Stimulated activated CD8-positive, alpha-beta memory T cell treated with anti-CD3 and anti-CD28 coated beads, Interleukin-12 subunit alpha, Interleukin-12 subunit beta, amount 100 ng/mL, for 4 hours (primary cell): Measurements from ENCODE around the gene PAPPA2.
"Not testable (repeated sequence)": the region's sequence is repeated elsewhere in the genome, so short reads cannot be mapped to it uniquely, and the experiment has no call there.

ENCODE experiments used
- DNase-seq: peaks from one replicate; pipeline ENCODE4 v3.0.0-alpha.2; 2020; ENCODE audit warnings: low read depth

The PAPPA2 gene

DNA sequence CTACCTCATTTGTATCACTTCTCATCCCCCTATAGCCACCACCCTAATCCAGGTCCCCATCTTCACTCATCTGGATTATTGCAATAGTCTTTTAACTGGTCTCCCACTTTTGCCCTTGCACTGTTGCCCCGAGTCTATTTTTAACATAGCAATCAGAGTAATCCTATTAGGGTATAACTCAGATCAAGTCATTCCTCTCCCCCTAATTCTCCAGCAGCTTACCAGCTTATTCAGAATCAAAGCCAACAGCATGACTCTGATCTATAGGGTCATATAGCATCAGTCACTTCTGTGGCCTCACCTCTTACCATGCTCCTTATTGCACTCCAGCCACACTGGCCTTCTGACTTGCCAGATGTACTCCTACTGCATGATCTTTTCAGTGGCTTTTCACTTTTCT lies 140.7 kb downstream of the PAPPA2 start:
- no peak for DNase-seq

DNA sequence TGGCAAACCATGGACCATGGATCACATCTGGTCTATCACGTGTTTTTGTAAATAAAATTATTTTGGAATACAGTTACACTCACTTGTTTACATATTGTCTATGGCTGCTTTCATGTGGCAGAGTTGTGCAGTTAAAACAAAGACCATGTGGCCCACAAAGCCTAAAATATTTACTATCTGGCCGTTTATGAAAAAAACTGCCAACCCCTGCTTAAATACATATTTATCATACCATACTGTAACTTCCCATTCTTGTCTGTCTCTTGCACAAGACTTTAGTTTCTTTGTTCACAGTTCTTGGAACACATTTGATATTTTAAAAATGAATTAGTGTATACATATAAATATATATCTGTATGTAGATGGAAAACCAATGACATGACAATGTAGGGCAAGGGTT lies 141.5 kb downstream of the PAPPA2 start:
- no peak for DNase-seq

DNA sequence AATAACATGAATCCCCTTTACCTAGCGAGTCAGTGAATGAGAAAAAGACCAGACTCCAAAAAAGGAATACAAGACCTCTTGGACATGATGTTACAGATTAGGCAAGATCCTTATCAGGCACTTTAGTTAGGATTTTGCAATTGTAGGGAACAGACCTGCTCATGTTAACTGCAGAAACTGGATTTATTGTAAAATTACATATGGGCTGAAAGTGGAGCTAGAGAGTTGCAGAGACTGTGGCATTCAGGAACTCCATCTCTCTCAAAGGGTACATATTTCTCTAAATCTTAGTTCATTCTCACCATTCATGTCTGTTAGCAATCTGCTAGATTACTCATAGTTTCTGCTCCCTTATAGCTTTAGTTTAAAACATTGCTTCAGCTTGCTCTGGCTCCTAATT lies 142.2 kb downstream of the PAPPA2 start:
- DNase-seq, result no peak

DNA sequence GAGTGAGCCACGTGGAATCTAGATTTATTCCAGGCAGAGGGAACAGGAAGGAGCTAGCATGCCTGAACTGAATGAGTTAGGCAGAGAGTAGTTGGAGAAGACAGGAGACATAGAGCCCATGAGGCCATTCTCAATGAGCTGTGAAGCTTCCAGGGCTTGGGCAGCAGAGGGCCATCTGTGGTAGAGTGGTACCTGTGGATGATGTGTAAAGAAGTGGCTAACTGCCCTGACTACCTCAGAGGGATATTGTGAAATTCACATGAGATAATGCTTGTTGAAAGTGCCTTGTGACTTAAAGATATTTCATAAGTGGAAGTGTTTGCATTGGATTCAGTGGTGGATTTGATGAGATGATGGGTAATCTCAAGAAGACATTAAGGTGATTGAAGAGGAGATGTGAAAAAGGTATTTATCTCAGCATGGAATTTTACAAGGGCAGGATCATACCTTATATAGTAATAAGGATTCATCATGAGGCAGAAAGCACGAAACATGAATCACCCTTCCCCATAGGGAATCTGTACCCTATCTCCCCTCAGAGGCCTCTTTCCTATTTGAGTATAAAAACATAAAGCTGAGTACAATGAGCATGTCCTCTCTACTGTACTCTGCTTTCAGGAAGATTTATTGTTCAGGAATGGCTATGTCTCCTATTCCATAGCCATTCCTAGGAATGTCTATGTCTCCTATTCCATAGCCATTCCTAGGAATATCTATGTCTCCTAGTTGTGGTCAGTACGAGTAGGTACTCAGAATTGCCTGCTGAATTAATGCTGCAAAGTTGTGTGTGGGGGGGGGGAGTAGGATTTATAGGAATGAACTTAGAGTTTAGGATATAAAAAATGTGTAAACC lies 146.8 kb downstream of the PAPPA2 start:
- DNase-seq, result no peak

DNA sequence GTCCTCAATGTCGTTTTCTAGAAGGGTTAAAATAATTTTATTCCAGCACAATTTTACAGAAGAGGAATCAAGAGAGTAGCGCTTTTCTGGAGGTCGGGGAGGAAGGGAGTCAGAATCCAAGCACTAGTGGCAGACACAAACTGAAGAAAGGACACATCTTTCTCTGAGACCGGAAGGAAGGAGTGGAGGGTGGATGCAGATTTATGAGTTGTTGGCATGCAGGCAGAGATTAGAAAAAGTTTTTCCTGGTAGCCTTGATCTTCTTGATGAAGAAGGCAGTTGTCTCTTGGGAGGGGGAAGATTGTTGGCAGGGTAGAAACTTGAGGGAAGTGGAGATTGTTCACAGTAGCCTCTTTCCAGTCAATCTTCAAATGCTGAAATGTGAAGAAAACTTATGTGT lies 149.8 kb downstream of the PAPPA2 start:
- no peak for DNase-seq

DNA sequence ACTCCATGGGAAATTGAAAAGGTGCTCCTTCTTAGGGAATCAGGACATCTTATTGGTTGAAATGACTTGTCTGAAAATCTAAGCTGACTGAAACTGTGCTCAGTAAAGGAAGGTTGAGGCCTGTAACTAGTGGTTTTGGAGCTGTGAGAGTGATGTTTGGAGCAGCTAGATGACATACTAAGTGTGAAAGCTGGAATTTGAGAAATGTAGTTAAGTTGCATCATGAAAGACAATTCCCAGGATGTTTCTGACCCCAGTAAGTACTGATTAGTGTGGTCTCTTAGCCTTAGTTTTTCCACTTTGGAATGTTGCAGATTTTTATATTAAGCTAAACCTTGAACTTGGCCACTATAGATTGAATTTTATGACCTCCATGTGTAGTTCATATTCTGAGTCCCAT lies 154.9 kb downstream of the PAPPA2 start:
- DNase-seq, result no peak

DNA sequence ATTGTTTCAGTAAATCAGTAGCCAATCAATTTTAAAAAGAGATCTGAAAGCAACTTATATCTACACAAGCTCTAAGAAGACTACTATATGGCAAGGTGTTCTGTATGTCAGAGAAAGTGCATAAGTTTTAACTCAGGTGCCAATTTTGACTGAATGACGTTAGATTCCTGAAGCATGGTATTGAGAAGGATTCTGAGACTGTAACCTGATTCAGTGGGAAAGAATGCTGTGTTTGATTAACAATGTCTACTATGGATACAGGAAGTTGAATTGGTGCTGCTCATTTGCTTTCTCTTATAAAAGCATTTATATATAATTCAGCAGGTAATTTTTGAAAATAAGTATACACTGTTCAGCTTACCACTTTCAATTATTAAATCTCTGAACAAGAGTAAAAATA lies 156.3 kb downstream of the PAPPA2 start:
- DNase-seq, result no peak

DNA sequence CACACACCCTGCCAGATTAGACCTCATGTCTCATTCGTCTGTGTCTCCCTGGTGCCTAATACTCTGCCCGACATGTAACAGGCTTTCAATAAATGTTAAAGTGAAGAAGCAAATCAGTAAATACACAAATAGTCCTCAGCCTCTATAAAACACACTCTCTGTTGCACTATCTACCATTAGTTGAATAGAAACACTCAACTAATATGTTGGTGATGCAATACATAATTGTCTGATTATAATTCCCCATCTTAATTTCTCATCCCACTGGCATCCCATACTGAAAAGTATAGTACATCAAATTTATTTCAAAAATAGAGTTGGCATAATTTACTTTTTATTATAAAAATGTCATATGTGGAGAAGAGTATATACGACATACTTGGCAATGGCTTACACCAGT lies 162.4 kb downstream of the PAPPA2 start:
- DNase-seq, result no peak

DNA sequence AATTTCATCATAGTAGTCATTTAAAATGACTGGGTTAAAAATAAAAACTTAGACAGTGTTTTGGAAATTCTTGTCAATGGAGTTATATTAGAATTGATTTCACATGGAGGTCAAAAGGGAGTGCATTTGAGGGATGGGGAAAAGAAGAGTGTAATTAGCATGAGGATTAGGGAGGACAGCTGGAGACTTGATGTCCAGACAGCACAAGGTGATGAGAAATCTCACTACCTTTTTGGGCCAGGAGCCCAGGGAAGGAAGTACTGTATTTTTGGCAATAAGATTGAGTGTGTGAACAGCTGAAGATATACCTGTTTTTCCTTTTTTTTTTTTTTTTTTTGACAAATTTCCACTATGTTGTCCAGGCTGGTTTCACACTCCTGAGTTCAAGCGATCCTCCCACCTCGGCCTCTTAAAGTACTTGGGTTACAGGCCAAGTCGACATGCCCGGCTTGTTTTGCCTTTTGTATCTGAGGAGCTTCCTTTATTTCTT lies 163.6 kb downstream of the PAPPA2 start:
- DNase-seq, result no peak

DNA sequence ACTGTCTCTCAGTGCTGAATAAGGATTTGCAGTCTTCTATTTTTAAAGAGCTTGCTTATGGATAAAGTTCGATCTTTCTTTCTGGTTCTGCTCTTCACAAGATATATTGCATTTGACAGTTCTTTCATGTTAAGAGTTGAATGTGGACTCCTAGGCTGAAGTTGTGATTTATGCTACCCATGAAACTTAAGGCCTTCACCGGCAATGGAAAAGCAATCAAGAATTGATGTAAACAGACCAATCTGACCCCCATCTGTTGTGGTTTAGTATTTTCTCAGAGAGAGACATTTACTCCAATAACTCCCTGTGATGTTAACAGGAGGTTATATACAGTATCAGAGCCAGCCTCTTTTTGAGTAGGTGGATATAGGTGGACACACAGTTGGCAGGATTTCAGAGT lies 165.8 kb downstream of the PAPPA2 start:
- no peak for DNase-seq

DNA sequence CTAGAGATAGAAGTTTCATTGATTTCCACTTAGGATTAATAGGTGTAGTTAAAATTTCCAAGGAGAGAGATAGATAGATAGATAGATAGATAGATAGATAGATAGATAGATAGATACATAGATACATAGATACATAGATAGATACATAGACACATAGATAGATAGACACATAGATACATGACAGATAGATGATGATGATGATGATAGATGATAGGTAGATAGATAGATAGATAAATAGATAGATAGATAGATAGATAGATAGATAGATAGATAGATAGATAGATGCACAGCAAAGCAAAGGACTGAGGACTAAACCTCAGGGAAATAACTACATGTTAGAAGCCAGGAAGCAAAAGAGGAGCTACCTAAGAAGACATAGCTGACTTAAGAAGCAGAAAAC lies 171.8 kb downstream of the PAPPA2 start:
- not testable (repeated sequence) for DNase-seq

DNA sequence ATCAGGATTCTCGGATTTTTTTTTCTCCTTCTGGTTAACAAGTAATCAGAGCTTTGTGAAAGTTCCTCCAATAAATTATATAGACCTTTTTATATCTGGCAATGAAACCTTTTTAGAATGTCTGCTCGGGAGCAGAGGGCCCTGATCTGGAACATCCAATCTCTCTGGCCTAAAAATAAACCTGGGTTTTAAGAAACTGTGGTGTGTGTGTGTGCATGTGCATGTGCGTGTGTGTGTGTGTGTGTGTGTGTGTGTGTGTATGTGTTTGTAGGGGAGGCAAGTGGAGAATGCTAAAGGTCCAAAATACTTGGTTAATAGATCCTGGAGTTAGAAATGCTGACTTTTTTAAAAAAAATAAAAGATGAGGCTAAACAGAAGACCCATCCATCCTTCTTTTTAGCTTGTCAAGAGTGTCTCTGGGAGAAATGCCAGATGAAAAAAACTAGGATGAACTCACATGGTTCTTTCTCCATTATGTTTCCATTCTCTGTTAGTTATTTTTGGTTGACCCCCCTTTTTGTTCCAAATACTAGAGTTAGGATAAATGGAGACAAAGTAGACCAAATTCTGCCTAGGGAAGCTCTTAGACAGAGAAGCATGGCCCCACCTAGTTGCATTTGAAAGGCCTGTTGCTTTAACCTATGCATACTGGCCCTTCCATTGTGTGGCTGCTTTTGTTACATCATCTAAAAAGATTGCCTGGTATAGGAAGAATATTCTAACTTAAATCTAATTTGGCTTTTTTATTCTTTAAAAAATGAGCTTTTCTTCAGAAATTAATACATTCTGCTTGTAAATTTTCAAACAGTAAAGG lies 175.9 kb downstream of the PAPPA2 start:
- DNase-seq, result no peak

DNA sequence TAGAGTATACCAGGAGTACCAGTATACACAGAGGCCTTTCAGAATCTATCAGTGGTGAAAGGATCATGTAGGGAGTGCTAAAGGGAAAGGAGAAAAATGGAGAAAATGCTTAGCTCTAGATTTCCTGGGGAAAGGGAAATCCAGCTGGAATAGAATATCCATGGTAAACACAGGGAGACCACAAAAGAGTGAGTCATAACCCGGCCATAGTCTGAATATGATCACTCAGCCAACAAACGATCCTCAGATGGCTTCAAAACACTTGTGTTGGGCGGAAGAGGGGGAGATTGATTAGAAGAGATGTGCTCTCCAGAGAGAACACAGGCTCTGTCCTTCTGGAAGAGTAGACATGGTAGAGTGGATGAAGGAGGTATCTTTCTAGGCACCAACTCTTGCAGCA lies 180.6 kb downstream of the PAPPA2 start:
- DNase-seq, result no peak

DNA sequence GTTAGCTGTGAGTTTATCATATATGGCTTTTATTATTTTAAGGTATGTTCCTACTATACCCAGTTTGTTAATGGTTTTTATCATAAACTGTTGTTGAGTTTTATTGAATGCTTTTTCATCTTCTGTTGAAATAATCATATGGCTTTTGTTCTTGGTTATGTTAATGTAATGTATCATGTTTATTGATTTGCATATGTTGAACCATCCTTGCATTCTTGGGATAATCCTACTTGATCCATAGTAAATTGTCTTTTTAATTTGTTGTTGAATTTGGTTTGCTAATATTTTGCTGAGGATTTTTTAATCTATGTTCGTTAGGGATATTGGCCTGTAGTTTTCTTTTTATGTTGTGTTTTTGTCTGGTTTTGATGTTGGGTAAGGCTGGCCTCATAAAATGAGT lies 185.6 kb downstream of the PAPPA2 start:
- DNase-seq, result no peak

DNA sequence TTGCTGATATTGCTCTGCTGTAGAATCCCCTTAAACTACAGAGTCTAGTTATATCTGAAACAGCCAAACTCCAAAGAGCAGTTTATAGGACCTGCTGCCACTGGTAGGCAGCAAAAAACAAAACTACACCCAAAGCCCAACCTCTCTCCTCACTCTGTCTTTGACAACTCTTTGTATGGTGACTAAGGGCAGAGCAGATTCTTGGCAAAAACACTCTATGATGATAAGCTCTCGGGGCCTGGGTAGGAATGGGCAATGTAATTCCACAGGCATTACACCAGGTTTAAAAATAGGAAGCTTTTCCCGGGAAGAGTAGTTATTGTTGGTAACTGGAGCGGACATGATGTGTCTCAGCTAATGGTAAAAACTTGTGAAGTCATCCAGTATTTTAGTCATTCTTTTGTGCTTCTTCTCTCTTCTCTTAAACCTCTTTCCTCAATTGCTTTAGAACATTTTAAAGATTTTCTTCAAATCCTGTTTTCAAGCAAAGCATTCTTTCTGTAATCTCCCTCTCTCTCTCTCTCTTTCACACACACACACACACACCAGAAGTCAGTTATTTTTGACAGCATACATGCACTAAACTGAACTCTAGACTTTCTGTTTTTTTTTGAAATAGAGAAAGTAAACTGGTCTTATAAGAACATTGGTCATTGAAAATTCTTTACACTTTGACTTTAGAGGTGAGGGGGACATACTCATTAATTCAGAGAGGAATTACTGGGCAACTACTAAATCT lies 193.5 kb downstream of the PAPPA2 start:
- no peak for DNase-seq

DNA sequence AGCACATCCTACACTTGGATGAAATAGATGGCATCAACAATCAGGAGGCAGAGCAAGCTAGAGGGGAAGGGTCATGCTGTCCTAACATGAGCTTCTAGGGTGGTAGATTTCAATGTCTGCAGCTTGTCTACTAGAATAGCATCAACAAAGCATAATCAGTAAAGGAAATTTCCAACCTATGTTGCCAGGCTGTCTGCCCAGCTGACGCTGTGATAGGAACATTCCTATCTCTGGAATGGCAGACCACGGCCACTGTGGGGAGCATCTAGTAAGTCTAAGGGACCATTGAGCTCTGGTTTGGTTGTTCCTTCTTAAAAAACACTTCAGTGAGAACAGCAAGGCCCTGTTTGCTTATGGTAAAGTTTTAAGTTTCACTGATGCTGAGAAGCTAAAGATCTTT lies 206.8 kb downstream of the PAPPA2 start:
- DNase-seq, result no peak

DNA sequence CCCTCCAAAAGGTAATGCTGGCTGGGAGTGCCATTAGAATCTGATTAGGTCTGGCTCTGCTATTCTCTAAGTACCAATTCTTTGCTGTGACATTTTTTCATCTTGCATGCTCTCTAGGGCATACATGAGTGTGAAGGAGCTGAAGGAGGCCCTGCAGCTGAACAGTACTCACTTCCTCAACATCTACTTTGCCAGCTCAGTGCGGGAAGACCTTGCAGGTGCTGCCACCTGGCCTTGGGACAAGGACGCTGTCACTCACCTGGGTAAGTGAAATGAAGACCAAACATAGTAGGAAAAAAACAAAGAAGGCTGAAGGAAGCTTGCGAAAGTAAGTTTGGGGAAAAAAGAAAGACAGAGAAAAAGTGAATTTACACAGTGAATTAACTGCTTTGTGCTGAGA lies 207.9 kb downstream of the PAPPA2 start:
- DNase-seq, result no peak

DNA sequence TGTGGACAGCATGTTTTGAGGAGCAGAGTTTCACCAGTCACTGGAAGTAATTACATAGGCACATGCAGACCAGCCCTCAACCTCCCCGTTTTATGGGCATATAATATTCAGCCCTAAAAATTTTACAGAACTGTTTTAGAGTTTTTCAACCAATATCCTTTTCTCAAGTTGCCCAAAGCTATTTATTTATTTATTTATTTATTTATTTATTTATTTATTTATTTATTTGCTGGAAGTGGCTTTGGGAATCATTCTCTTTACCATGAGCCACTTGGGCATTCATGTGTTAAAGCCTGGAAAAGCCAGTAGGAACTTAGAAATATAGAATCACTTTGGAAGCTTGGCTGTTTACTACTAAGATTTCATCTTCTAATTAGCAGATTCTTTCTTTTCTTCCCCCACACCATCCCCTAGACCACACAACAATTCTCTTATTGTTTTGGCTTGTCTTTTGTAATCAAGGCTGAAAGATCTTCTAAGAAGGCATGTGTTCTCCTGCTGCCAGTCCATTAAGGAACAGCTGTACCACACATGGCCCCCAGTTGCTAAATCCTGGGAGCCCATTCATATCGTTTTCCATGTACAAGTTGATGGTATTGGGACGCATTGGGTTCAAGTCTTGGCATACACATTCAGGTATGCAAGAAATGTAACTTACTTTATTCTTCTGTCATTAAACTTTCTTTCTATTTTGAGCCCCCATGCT lies 220.0 kb downstream of the PAPPA2 start:
- no peak for DNase-seq

DNA sequence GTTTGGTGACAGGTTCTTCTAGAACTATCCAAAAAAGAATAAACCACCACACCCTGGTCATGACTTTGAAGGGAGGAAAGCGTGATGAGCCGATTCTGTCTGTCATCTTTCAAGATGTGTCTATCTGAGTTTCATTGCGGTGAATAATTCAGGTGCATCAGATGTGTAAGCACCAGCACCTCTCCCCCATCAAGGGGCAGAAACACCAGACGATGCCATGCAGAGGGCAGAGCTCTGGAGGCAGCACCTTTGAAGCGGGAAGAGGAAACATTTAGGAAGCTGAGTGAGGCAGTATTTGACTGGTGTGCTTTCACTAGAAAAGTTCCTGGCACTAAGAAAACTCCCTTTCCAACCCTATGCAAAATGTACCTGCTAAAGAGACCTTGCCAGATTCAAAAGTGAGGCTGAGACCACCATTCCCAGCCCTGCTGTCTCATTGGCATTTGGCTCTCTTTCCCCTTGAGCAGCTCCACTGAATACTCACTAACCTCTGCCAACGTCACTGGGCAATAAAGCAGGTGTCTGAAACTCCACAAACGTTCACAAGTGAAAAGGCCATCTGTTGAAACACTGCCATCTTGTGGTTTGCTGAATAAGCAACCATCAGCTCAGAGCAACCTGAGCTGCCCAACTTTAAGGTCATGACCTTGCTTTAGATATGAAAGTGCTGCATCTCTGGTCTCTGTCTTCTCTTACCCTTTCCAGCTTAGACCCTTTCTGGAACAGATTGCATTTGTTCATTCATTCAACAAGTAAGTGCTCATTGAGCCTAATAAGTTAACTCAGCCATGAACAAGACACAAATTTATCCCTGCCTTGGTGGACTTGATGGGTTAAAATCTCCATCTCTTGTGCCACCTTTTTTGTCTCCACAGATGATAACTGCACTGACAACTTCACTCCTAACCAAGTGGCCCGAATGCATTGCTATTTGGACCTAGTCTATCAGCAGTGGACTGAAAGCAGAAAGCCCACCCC lies 228.6 kb downstream of the PAPPA2 start:
- DNase-seq, result no peak

DNA sequence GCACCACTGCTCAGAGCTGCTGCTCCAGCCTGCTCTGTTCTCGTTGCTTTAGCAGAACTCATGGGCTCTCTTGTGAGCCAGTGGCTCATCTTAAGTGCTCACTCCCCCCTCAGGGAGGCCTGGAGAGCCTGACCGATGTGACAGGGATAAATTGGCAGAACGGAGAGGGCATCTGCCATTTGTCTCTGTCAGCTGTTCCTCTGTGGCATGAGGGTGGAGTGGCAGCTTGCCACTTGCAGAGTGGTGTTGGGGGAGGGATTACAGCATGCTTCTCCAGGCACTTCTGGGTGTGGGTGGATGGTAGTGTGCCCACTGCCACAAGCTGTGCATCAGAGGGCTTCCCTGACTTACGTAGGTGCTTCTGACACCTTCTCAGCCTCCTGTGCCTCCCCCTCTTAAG lies 229.5 kb downstream of the PAPPA2 start:
- no peak for DNase-seq
